IMR-90 (cell line): ENCODE results near the gene TCF20. TPM values are rescaled to one million over a fixed set of nuclear protein-coding genes. Genes with fewer than 3 reads are reported as not detected.

Experiments
- ATAC-seq: fragments of 200-7000 bp; cut with Tn5 transposase; 2 replicates; pipeline ENCODE4 v1.9.1; 2020; ENCODE audit warnings: low read depth, mild to moderate bottlenecking, moderate library complexity
- BruUV-seq: library from RNA; stranded (reverse); fragments of 400-500 nt; replicated peaks from 2 replicates; lab custom pipeline; 2021; lab: Mats Ljungman, UMichigan
- CTCF ChIA-PET: fragments of 300-600 bp; formaldehyde crosslinking; extraction: SDS; loops from one replicate; lab custom pipeline; 2021; ENCODE audit warnings: antibody characterized with exemption; lab: Yijun Ruan, JAX
- POLR2A ChIA-PET: fragments of 300-600 bp; sonication (Branson Sonifier 250); formaldehyde crosslinking; loops from one replicate; lab custom pipeline; 2022; ENCODE audit warnings: antibody characterized with exemption; ENCODE audit not compliant: unreplicated experiment; lab: Charles Lee
- DNase-seq: peaks from one replicate; pipeline ENCODE4 v3.0.0; 2013
- H2AFZ ChIP-seq: replicated peaks from 2 replicates; pipeline ENCODE3; 2013; ENCODE audit warnings: low read length, mild to moderate bottlenecking; ENCODE audit not compliant: poor library complexity
- H2AK5ac ChIP-seq: 2 replicates; pipeline ENCODE4 v1.6.1; 2013; ENCODE audit warnings: low read depth, low read length, inconsistent platforms
- H2AK9ac ChIP-seq: replicated peaks from 2 replicates; pipeline ENCODE3; 2013; ENCODE audit warnings: mild to moderate bottlenecking, low read depth, low read length, moderate library complexity; ENCODE audit not compliant: poor library complexity
- H2BK120ac ChIP-seq: 2 replicates; pipeline ENCODE4 v1.6.1; 2013; ENCODE audit warnings: low read depth, low read length, inconsistent platforms
- H2BK15ac ChIP-seq: 3 replicates; pipeline ENCODE4 v1.6.1; 2013; ENCODE audit warnings: low read depth, low read length, inconsistent platforms
- H2BK20ac ChIP-seq: 2 replicates; pipeline ENCODE4 v1.6.1; 2013; ENCODE audit warnings: low read depth, mild to moderate bottlenecking, inconsistent platforms, low read length, moderate library complexity
- H2BK5ac ChIP-seq: 2 replicates; pipeline ENCODE4 v1.6.1; 2013; ENCODE audit warnings: mild to moderate bottlenecking, low read depth, low read length, inconsistent platforms; ENCODE audit not compliant: poor library complexity, severe bottlenecking
- H3K14ac ChIP-seq: replicated peaks from 2 replicates; pipeline ENCODE4 v1.6.1; 2013; ENCODE audit warnings: low read depth, low read length, inconsistent platforms
- H3K18ac ChIP-seq: 2 replicates; pipeline ENCODE4 v1.6.1; 2013; ENCODE audit warnings: low read depth, low read length, control low read depth
- H3K23ac ChIP-seq: 2 replicates; pipeline ENCODE4 v1.6.1; 2013; ENCODE audit warnings: low read depth, low read length, inconsistent platforms
- H3K27ac ChIP-seq: 2 replicates; pipeline ENCODE4 v1.5.1; 2013; ENCODE audit warnings: mild to moderate bottlenecking, control low read depth, low read length; ENCODE audit not compliant: insufficient read depth
- H3K27me3 ChIP-seq: 2 replicates; pipeline ENCODE4 v1.6.1; 2013; ENCODE audit warnings: low read length; ENCODE audit not compliant: control insufficient read depth, insufficient read depth
- H3K36me3 ChIP-seq: 2 replicates; pipeline ENCODE4 v1.6.1; 2013; ENCODE audit warnings: low read length, mixed read lengths; ENCODE audit not compliant: control insufficient read depth, insufficient read depth
- H3K4ac ChIP-seq: 2 replicates; pipeline ENCODE4 v1.6.1; 2013; ENCODE audit warnings: low read depth, low read length, inconsistent platforms
- H3K4me1 ChIP-seq: 2 replicates; pipeline ENCODE4 v1.6.1; 2013; ENCODE audit warnings: low read length, mixed read lengths; ENCODE audit not compliant: control insufficient read depth, insufficient read depth
- H3K4me2 ChIP-seq: 2 replicates; pipeline ENCODE4 v1.6.1; 2013; ENCODE audit warnings: low read depth, mild to moderate bottlenecking, control low read depth, low read length, moderate library complexity
- H3K4me3 ChIP-seq: 2 replicates; pipeline ENCODE4 v1.5.1; 2013; ENCODE audit warnings: low read depth, mild to moderate bottlenecking, control low read depth, low read length, moderate library complexity; ENCODE audit not compliant: insufficient read depth
- H3K56ac ChIP-seq: 2 replicates; pipeline ENCODE4 v1.6.1; 2013; ENCODE audit warnings: low read length, inconsistent platforms; ENCODE audit not compliant: insufficient read depth; ENCODE audit errors: extremely low read depth
- H3K79me1 ChIP-seq, 2 experiments: 2 replicates each; pipeline ENCODE4 v1.6.1; 2013; ENCODE audit warnings: low read length in 2 of 2, inconsistent platforms in 1 of 2, low read depth in 1 of 2
- H3K9ac ChIP-seq: 2 replicates; pipeline ENCODE4 v1.6.1; 2013; ENCODE audit warnings: low read depth, low read length, control low read depth
- H3K9me1 ChIP-seq: 2 replicates; pipeline ENCODE4 v1.6.1; 2013; ENCODE audit warnings: low read length, inconsistent platforms; ENCODE audit not compliant: insufficient read depth
- H3K9me3 ChIP-seq: 2 replicates; pipeline ENCODE4 v1.6.1; 2013; ENCODE audit warnings: low read length; ENCODE audit not compliant: control insufficient read depth, insufficient read depth
- H4K20me1 ChIP-seq: 2 replicates; pipeline ENCODE4 v1.6.1; 2013; ENCODE audit warnings: low read length, inconsistent platforms; ENCODE audit not compliant: insufficient read depth
- H4K5ac ChIP-seq: 2 replicates; pipeline ENCODE4 v1.6.1; 2013; ENCODE audit warnings: mild to moderate bottlenecking, low read depth, low read length, control low read depth
- H4K8ac ChIP-seq, 2 experiments: 2 replicates each; pipeline ENCODE4 v1.6.1; 2013; ENCODE audit warnings: low read depth in 2 of 2, low read length in 2 of 2, control low read depth in 1 of 2, inconsistent platforms in 1 of 2
- H4K91ac ChIP-seq: 2 replicates; pipeline ENCODE4 v1.6.1; 2013; ENCODE audit warnings: low read depth, low read length, inconsistent platforms; ENCODE audit not compliant: insufficient read depth
- BHLHE40 ChIP-seq: fragments of 150-350 bp; IDR thresholded peaks from 2 replicates; pipeline ENCODE4 v1.6.1; 2016; ENCODE audit warnings: mild to moderate bottlenecking, low read depth, low read length
- CEBPB ChIP-seq: IDR thresholded peaks from 2 replicates; pipeline ENCODE4 v1.6.1; 2012; ENCODE audit warnings: low read depth, low read length, improper control_type of control experiment
- CHD1 ChIP-seq: IDR thresholded peaks from 2 replicates; pipeline ENCODE4 v1.6.1; 2012; ENCODE audit warnings: low read depth, low read length, improper control_type of control experiment
- CTCF ChIP-seq: conservative IDR thresholded peaks from 2 replicates; pipeline ENCODE4 v1.5.1; 2012; ENCODE audit warnings: mild to moderate bottlenecking, low read depth, low read length, improper control_type of control experiment
- ELK1 ChIP-seq: fragments of 150-350 bp; IDR thresholded peaks from 2 replicates; pipeline ENCODE4 v1.6.1; 2016; ENCODE audit warnings: low read depth, mild to moderate bottlenecking, low read length, moderate library complexity, borderline replicate concordance
- FOS ChIP-seq: fragments of 150-350 bp; IDR thresholded peaks from 2 replicates; pipeline ENCODE4 v1.6.1; 2016; ENCODE audit warnings: low read depth, low read length
- MAFK ChIP-seq: IDR thresholded peaks from 2 replicates; pipeline ENCODE4 v1.6.1; 2012; ENCODE audit warnings: low read depth, low read length, improper control_type of control experiment
- MAZ ChIP-seq: IDR thresholded peaks from 2 replicates; pipeline ENCODE4 v1.6.1; 2012; ENCODE audit warnings: low read depth, mild to moderate bottlenecking, low read length, improper control_type of control experiment, moderate library complexity, borderline replicate concordance
- MXI1 ChIP-seq: IDR thresholded peaks from 2 replicates; pipeline ENCODE4 v1.6.1; 2012; ENCODE audit warnings: low read depth, mild to moderate bottlenecking, low read length, moderate library complexity, borderline replicate concordance
- POLR2A ChIP-seq: IDR thresholded peaks from 2 replicates; pipeline ENCODE4 v1.6.1; 2012; ENCODE audit warnings: mild to moderate bottlenecking, low read depth, low read length
- RAD21 ChIP-seq: IDR thresholded peaks from 2 replicates; pipeline ENCODE4 v1.6.1; 2012; ENCODE audit warnings: low read length, improper control_type of control experiment
- RCOR1 ChIP-seq: IDR thresholded peaks from 2 replicates; pipeline ENCODE4 v1.6.1; 2012; ENCODE audit warnings: mild to moderate bottlenecking, low read length, improper control_type of control experiment; ENCODE audit not compliant: insufficient replicate concordance
- RFX5 ChIP-seq: IDR thresholded peaks from 2 replicates; pipeline ENCODE4 v1.8.0; 2012; ENCODE audit warnings: low read depth, mild to moderate bottlenecking, low read length, moderate library complexity
- USF2 ChIP-seq: fragments of 150-350 bp; IDR thresholded peaks from 2 replicates; pipeline ENCODE4 v1.6.1; 2017; ENCODE audit warnings: mild to moderate bottlenecking, antibody characterized with exemption, low read length, low read depth
- WGBS, 2 experiments: methylation state at CpG; one replicate each; pipeline versions ENCODE4 v1.1.5 to v1.1.7; 2013; ENCODE audit warnings: missing lambda C conversion rate in 2 of 2; ENCODE audit not compliant: insufficient read length in 1 of 2; ENCODE audit errors: extremely low coverage in 2 of 2; 5-methylcytosine and 5-hydroxymethylcytosine counted together
- dilution Hi-C: fragments of 300-500 bp; cut with HindIII; formaldehyde crosslinking; loops from one replicate; pipeline ENCODE4 v1.14.3; 2018; ENCODE audit warnings: low sequenced_read_pairs; ENCODE audit not compliant: unreplicated experiment
- in situ Hi-C: fragments of 300-500 bp; cut with MboI; formaldehyde crosslinking; loops from 3 replicates; pipeline ENCODE4 v1.14.3; 2019; ENCODE audit warnings: low sequenced_read_pairs, inconsistent platforms, mixed read lengths
- intact Hi-C: fragments of 100-400 bp; cut with micrococcal nuclease; formaldehyde crosslinking; loops from 2 replicates; pipeline ENCODE4 v1.10.0; 2022
- polyA plus RNA-seq, 3 experiments: library from polyadenylated mRNA; depleted of rRNA; stranded (reverse); fragments of >200 nt; gene quantifications; 2 replicates each; pipeline ENCODE4 v1.2.3, GENCODE V29; 2012; ENCODE audit warnings: low replicate concordance in 1 of 3
- total RNA-seq: library from RNA; depleted of rRNA; stranded (reverse); fragments of >200 nt; gene quantifications from 2 replicates; pipeline ENCODE4 v1.2.3, GENCODE V29; 2012

TCF20 gene
- total and polyA plus RNA-seq, 2 of the 4 experiments (the other 2 are of a cell fraction) = 8.9 to 23.7 TPM

- H3K27me3 ChIP-seq = peaks cover 12% of the 10 kb centered on the region; the same call in 1 of the 2 replicates
- in situ Hi-C loops = no loop called here
- H2BK120ac ChIP-seq = no peak overlapping the region
- WGBS, 2 experiments = 86% methylated on average over 4 of the region's 12 CpGs; no CpG with 5 or more reads in 1 of the 2 experiments
- H4K5ac ChIP-seq = no peak overlapping the region
- H3K27ac ChIP-seq = no peak overlapping the region
- TF ChIP-seq FOS (no peak), CHD1 (no peak), RFX5 (no peak), MAFK (no peak), USF2 (no peak), CEBPB (no peak), MAZ (no peak), CTCF (no peak), RCOR1 (no peak), ELK1 (no peak), RAD21 (no peak), POLR2A (no peak), MXI1 (no peak), BHLHE40 (no peak)
- H3K4me3 ChIP-seq = no peak overlapping the region
- dilution Hi-C loops = no loop called here
- H2AK5ac ChIP-seq = no peak overlapping the region
- H3K23ac ChIP-seq = no peak overlapping the region
- H3K9me3 ChIP-seq = no peaks in the 10 kb centered on the region
- H3K56ac ChIP-seq = no peak overlapping the region
- no TSS peak for BruUV-seq
- peaks cover 11% of the 10 kb centered on the region for H4K20me1 ChIP-seq
- H3K4me2 ChIP-seq = no peak overlapping the region
- H4K8ac ChIP-seq = no peak overlapping the region
- H3K4ac ChIP-seq = no peak overlapping the region
- CTCF ChIA-PET = no interaction called here
- H2AFZ ChIP-seq = no peak overlapping the region
- H3K14ac ChIP-seq = no peak overlapping the region
- H3K36me3 ChIP-seq = no peaks in the 10 kb centered on the region
- H2AK9ac ChIP-seq = no peak overlapping the region
- no peaks in the 10 kb centered on the region for H3K79me1 ChIP-seq
- ATAC-seq (no peak), DNase-seq (no peak)
- H3K4me1 ChIP-seq = no peaks in the 10 kb centered on the region
- no peak overlapping the region for H2BK20ac ChIP-seq
- no peak overlapping the region for H2BK5ac ChIP-seq
- intact Hi-C loops = no loop called here
- no peak overlapping the region for H2BK15ac ChIP-seq
- POLR2A ChIA-PET = no interaction called here
- no peak overlapping the region for H3K18ac ChIP-seq
- H3K9me1 ChIP-seq = no peaks in the 10 kb centered on the region
- no peak overlapping the region for H4K91ac ChIP-seq
- no peak overlapping the region for H3K9ac ChIP-seq
Observed at GRCh38 chr22:42292732-42293520, 22.5 kb upstream of the TCF20 start.
